ENCODE data around the gene PPARGC1A.

PPARGC1A gene

GRCh38 chr4:23906839-23907238, 17.0 kb upstream of the PPARGC1A start:
- no peak for DNase-seq (ENCODE audit: low read depth)

GRCh38 chr4:23904639-23905071, 14.8 kb upstream of the PPARGC1A start:
- no peak for DNase-seq (ENCODE audit: low read depth)

GRCh38 chr4:23903859-23904438, 14.1 kb upstream of the PPARGC1A start:
- no peak for DNase-seq (ENCODE audit: low read depth)

GRCh38 chr4:23902222-23902804, 12.5 kb upstream of the PPARGC1A start:
- no peak for DNase-seq (ENCODE audit: low read depth)

- DNase-seq (ENCODE audit: low read depth): no peak
Measured at GRCh38 chr4:23900636-23901035, 10.8 kb upstream of the PPARGC1A start.

- DNase-seq (ENCODE audit: low read depth): no peak
Measured at GRCh38 chr4:23899565-23899964, 9.7 kb upstream of the PPARGC1A start.

- DNase-seq (ENCODE audit: low read depth): no peak
Measured at GRCh38 chr4:23897564-23898109, 7.8 kb upstream of the PPARGC1A start.

GRCh38 chr4:23894021-23894420, 4.2 kb upstream of the PPARGC1A start:
- DNase-seq (ENCODE audit: low read depth): no peak

- DNase-seq (ENCODE audit: low read depth): no peak
Measured at GRCh38 chr4:23891064-23891421, 1.2 kb upstream of the PPARGC1A start.

- DNase-seq (ENCODE audit: low read depth): no peak
Measured at GRCh38 chr4:23890369-23891063, 669 bp upstream of the PPARGC1A start.

- DNase-seq (ENCODE audit: low read depth): no peak
Measured at GRCh38 chr4:23889391-23889790, 456 bp downstream of the PPARGC1A start.

GRCh38 chr4:23888421-23889319, 1.2 kb downstream of the PPARGC1A start:
- no peak for DNase-seq (ENCODE audit: low read depth)

GRCh38 chr4:23887989-23888388, 1.9 kb downstream of the PPARGC1A start:
- no peak for DNase-seq (ENCODE audit: low read depth)

- DNase-seq (ENCODE audit: low read depth): no peak
Measured at GRCh38 chr4:23887173-23887572, 2.7 kb downstream of the PPARGC1A start.

- no peak for DNase-seq (ENCODE audit: low read depth)
Measured at GRCh38 chr4:23885943-23886590, 3.8 kb downstream of the PPARGC1A start.

GRCh38 chr4:23884741-23885140, 5.1 kb downstream of the PPARGC1A start:
- DNase-seq (ENCODE audit: low read depth): no peak

GRCh38 chr4:23884261-23884660, 5.6 kb downstream of the PPARGC1A start:
- no peak for DNase-seq (ENCODE audit: low read depth)

- DNase-seq (ENCODE audit: low read depth): no peak
Measured at GRCh38 chr4:23882976-23883531, 6.8 kb downstream of the PPARGC1A start.

- no peak for DNase-seq (ENCODE audit: low read depth)
Measured at GRCh38 chr4:23881674-23882337, 8.0 kb downstream of the PPARGC1A start.

- no peak for DNase-seq (ENCODE audit: low read depth)
Measured at GRCh38 chr4:23881052-23881501, 8.8 kb downstream of the PPARGC1A start.

Measured in activated T-cell treated with anti-CD3 and anti-CD28 coated beads for 48 hours (primary cell).